Head of caudate nucleus (tissue), 42 donors: Measurements from ENCODE around the gene ZNF687.

Experiments used
- DNase-seq, 42 donors: peaks; one replicate each; pipeline versions ENCODE4 v3.0.0 to v3.0.0-alpha.2; 2020 to 2021; ENCODE audit warnings: mixed read lengths in 7 of 42
- intact Hi-C: fragments of 100-400 bp; cut with DNase I; formaldehyde crosslinking; loops from one replicate; pipeline ENCODE4 v1.15.0; 2022

The ZNF687 gene

GRCh38 chr1:151327903-151328674 is 46.0 kb downstream of the ZNF687 start:
- peak in 31 of 42 donors; percentile 4 to 62 (median 24) for DNase-seq
- intact Hi-C loops: no loop called here

DNA sequence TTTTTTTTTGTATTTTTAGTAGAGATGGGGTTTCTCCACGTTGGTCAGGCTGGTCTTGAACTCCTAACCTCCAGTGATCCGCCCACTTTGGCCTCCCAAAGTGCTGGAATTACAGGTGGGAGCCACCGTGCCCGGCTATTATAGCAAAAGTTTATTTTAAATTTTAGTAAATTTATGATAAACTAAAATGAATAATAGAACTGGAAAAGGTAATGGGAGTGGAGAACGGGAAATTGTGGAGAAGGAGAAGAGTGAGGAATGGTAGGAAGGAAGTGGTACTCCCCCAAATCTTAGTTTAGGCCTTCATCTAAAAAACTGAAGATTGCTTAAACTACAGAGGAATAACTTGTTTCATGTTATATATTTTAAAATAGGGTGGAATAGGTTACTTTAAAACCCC is 52.7 kb downstream of the ZNF687 start:
- intact Hi-C loops: no loop called here

GRCh38 chr1:151336556-151336955 is 54.5 kb downstream of the ZNF687 start:
- peak in 3 of 42 donors; percentile 29 to 44 (median 30) for DNase-seq
- intact Hi-C loops: no loop called here

More for the DNA sequence above, 52.7 kb downstream of the ZNF687 start:
- no peak for DNase-seq

DNA sequence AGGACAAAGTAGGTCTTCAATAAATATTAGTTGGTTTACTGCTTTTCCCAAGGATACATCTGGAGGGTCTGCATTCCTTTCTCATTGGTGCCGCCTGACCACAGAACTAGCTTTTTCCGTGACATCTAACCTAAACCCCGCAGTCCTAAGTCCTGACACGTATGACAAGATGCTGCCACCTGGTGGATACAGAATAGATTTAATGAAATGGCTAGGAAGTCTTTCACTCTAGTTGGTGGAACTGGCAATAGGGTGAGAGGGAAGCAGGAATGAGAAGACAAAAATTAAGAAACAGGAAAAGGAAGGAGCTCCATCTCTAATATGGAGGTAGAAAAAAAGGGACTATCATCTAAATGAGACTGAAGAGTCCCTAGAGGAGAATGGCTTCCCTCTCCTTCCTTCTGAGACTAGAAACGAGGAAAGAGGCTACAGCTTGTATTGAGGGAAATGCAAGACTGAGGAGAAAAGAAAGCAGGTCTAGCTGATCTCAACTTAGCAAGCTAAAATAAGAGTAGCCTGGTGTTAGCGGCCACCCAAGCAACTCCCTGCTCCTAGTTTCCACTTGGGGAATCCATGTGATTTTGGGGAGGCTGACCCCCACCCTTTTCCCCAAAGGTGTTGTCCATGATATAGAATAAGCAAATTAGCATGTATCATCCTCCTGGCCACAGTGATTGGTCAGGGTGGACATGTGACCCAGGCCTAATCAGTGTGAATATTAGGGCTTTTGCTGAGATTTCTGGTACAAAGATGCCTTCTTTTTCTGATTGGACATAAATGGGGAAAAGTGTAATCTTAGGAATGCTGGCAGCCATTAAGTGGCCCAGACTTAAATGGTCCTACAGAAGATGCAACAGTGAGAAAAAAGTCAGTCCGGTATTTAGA is 59.0 kb downstream of the ZNF687 start:
- intact Hi-C loops: loop anchor here (10.0 kb wide), 2 partner anchors 54 to 146 kb away; partner anchors contain the start of genes PIP5K1A, PSMB4 and VPS72
- peak in 41 of 42 donors; percentile 6 to 87 (median 60) for DNase-seq
